IMR-90 (cell line): ENCODE results near the gene GFOD2. TPM values are rescaled to one million over a fixed set of nuclear protein-coding genes. Genes with fewer than 3 reads are reported as not detected.

Experiments
- ATAC-seq: fragments of 200-7000 bp; cut with Tn5 transposase; 2 replicates; pipeline ENCODE4 v1.9.1; 2020; ENCODE audit warnings: low read depth, mild to moderate bottlenecking, moderate library complexity
- BruUV-seq: library from RNA; stranded (reverse); fragments of 400-500 nt; replicated peaks from 2 replicates; lab custom pipeline; 2021; lab: Mats Ljungman, UMichigan
- CTCF ChIA-PET: fragments of 300-600 bp; formaldehyde crosslinking; extraction: SDS; loops from one replicate; lab custom pipeline; 2021; ENCODE audit warnings: antibody characterized with exemption; lab: Yijun Ruan, JAX
- POLR2A ChIA-PET: fragments of 300-600 bp; sonication (Branson Sonifier 250); formaldehyde crosslinking; loops from one replicate; lab custom pipeline; 2022; ENCODE audit warnings: antibody characterized with exemption; ENCODE audit not compliant: unreplicated experiment; lab: Charles Lee
- DNase-seq: peaks from one replicate; pipeline ENCODE4 v3.0.0; 2013
- H2AFZ ChIP-seq: replicated peaks from 2 replicates; pipeline ENCODE3; 2013; ENCODE audit warnings: low read length, mild to moderate bottlenecking; ENCODE audit not compliant: poor library complexity
- H2AK5ac ChIP-seq: 2 replicates; pipeline ENCODE4 v1.6.1; 2013; ENCODE audit warnings: low read depth, low read length, inconsistent platforms
- H2AK9ac ChIP-seq: replicated peaks from 2 replicates; pipeline ENCODE3; 2013; ENCODE audit warnings: mild to moderate bottlenecking, low read depth, low read length, moderate library complexity; ENCODE audit not compliant: poor library complexity
- H2BK120ac ChIP-seq: 2 replicates; pipeline ENCODE4 v1.6.1; 2013; ENCODE audit warnings: low read depth, low read length, inconsistent platforms
- H2BK15ac ChIP-seq: 3 replicates; pipeline ENCODE4 v1.6.1; 2013; ENCODE audit warnings: low read depth, low read length, inconsistent platforms
- H2BK20ac ChIP-seq: 2 replicates; pipeline ENCODE4 v1.6.1; 2013; ENCODE audit warnings: low read depth, mild to moderate bottlenecking, inconsistent platforms, low read length, moderate library complexity
- H2BK5ac ChIP-seq: 2 replicates; pipeline ENCODE4 v1.6.1; 2013; ENCODE audit warnings: mild to moderate bottlenecking, low read depth, low read length, inconsistent platforms; ENCODE audit not compliant: poor library complexity, severe bottlenecking
- H3K14ac ChIP-seq: replicated peaks from 2 replicates; pipeline ENCODE4 v1.6.1; 2013; ENCODE audit warnings: low read depth, low read length, inconsistent platforms
- H3K18ac ChIP-seq: 2 replicates; pipeline ENCODE4 v1.6.1; 2013; ENCODE audit warnings: low read depth, low read length, control low read depth
- H3K23ac ChIP-seq: 2 replicates; pipeline ENCODE4 v1.6.1; 2013; ENCODE audit warnings: low read depth, low read length, inconsistent platforms
- H3K27ac ChIP-seq: 2 replicates; pipeline ENCODE4 v1.5.1; 2013; ENCODE audit warnings: mild to moderate bottlenecking, control low read depth, low read length; ENCODE audit not compliant: insufficient read depth
- H3K27me3 ChIP-seq: 2 replicates; pipeline ENCODE4 v1.6.1; 2013; ENCODE audit warnings: low read length; ENCODE audit not compliant: control insufficient read depth, insufficient read depth
- H3K36me3 ChIP-seq: 2 replicates; pipeline ENCODE4 v1.6.1; 2013; ENCODE audit warnings: low read length, mixed read lengths; ENCODE audit not compliant: control insufficient read depth, insufficient read depth
- H3K4ac ChIP-seq: 2 replicates; pipeline ENCODE4 v1.6.1; 2013; ENCODE audit warnings: low read depth, low read length, inconsistent platforms
- H3K4me1 ChIP-seq: 2 replicates; pipeline ENCODE4 v1.6.1; 2013; ENCODE audit warnings: low read length, mixed read lengths; ENCODE audit not compliant: control insufficient read depth, insufficient read depth
- H3K4me2 ChIP-seq: 2 replicates; pipeline ENCODE4 v1.6.1; 2013; ENCODE audit warnings: low read depth, mild to moderate bottlenecking, control low read depth, low read length, moderate library complexity
- H3K4me3 ChIP-seq: 2 replicates; pipeline ENCODE4 v1.5.1; 2013; ENCODE audit warnings: low read depth, mild to moderate bottlenecking, control low read depth, low read length, moderate library complexity; ENCODE audit not compliant: insufficient read depth
- H3K56ac ChIP-seq: 2 replicates; pipeline ENCODE4 v1.6.1; 2013; ENCODE audit warnings: low read length, inconsistent platforms; ENCODE audit not compliant: insufficient read depth; ENCODE audit errors: extremely low read depth
- H3K79me1 ChIP-seq, 2 experiments: 2 replicates each; pipeline ENCODE4 v1.6.1; 2013; ENCODE audit warnings: low read length in 2 of 2, inconsistent platforms in 1 of 2, low read depth in 1 of 2
- H3K9ac ChIP-seq: 2 replicates; pipeline ENCODE4 v1.6.1; 2013; ENCODE audit warnings: low read depth, low read length, control low read depth
- H3K9me1 ChIP-seq: 2 replicates; pipeline ENCODE4 v1.6.1; 2013; ENCODE audit warnings: low read length, inconsistent platforms; ENCODE audit not compliant: insufficient read depth
- H3K9me3 ChIP-seq: 2 replicates; pipeline ENCODE4 v1.6.1; 2013; ENCODE audit warnings: low read length; ENCODE audit not compliant: control insufficient read depth, insufficient read depth
- H4K20me1 ChIP-seq: 2 replicates; pipeline ENCODE4 v1.6.1; 2013; ENCODE audit warnings: low read length, inconsistent platforms; ENCODE audit not compliant: insufficient read depth
- H4K5ac ChIP-seq: 2 replicates; pipeline ENCODE4 v1.6.1; 2013; ENCODE audit warnings: mild to moderate bottlenecking, low read depth, low read length, control low read depth
- H4K8ac ChIP-seq, 2 experiments: 2 replicates each; pipeline ENCODE4 v1.6.1; 2013; ENCODE audit warnings: low read depth in 2 of 2, low read length in 2 of 2, control low read depth in 1 of 2, inconsistent platforms in 1 of 2
- H4K91ac ChIP-seq: 2 replicates; pipeline ENCODE4 v1.6.1; 2013; ENCODE audit warnings: low read depth, low read length, inconsistent platforms; ENCODE audit not compliant: insufficient read depth
- CEBPB ChIP-seq: IDR thresholded peaks from 2 replicates; pipeline ENCODE4 v1.6.1; 2012; ENCODE audit warnings: low read depth, low read length, improper control_type of control experiment
- CHD1 ChIP-seq: IDR thresholded peaks from 2 replicates; pipeline ENCODE4 v1.6.1; 2012; ENCODE audit warnings: low read depth, low read length, improper control_type of control experiment
- ELK1 ChIP-seq: fragments of 150-350 bp; IDR thresholded peaks from 2 replicates; pipeline ENCODE4 v1.6.1; 2016; ENCODE audit warnings: low read depth, mild to moderate bottlenecking, low read length, moderate library complexity, borderline replicate concordance
- MAFK ChIP-seq: IDR thresholded peaks from 2 replicates; pipeline ENCODE4 v1.6.1; 2012; ENCODE audit warnings: low read depth, low read length, improper control_type of control experiment
- MXI1 ChIP-seq: IDR thresholded peaks from 2 replicates; pipeline ENCODE4 v1.6.1; 2012; ENCODE audit warnings: low read depth, mild to moderate bottlenecking, low read length, moderate library complexity, borderline replicate concordance
- NFE2L2 ChIP-seq: fragments of 150-350 bp; IDR thresholded peaks from 2 replicates; pipeline ENCODE4 v1.6.1; 2016; ENCODE audit warnings: low read depth, mild to moderate bottlenecking, low read length
- POLR2A ChIP-seq: IDR thresholded peaks from 2 replicates; pipeline ENCODE4 v1.6.1; 2012; ENCODE audit warnings: mild to moderate bottlenecking, low read depth, low read length
- WGBS, 2 experiments: methylation state at CpG; one replicate each; pipeline versions ENCODE4 v1.1.5 to v1.1.7; 2013; ENCODE audit warnings: missing lambda C conversion rate in 2 of 2; ENCODE audit not compliant: insufficient read length in 1 of 2; ENCODE audit errors: extremely low coverage in 2 of 2; 5-methylcytosine and 5-hydroxymethylcytosine counted together
- dilution Hi-C: fragments of 300-500 bp; cut with HindIII; formaldehyde crosslinking; loops from one replicate; pipeline ENCODE4 v1.14.3; 2018; ENCODE audit warnings: low sequenced_read_pairs; ENCODE audit not compliant: unreplicated experiment
- in situ Hi-C: fragments of 300-500 bp; cut with MboI; formaldehyde crosslinking; loops from 3 replicates; pipeline ENCODE4 v1.14.3; 2019; ENCODE audit warnings: low sequenced_read_pairs, inconsistent platforms, mixed read lengths
- intact Hi-C: fragments of 100-400 bp; cut with micrococcal nuclease; formaldehyde crosslinking; loops from 2 replicates; pipeline ENCODE4 v1.10.0; 2022
- polyA plus RNA-seq, 3 experiments: library from polyadenylated mRNA; depleted of rRNA; stranded (reverse); fragments of >200 nt; gene quantifications; 2 replicates each; pipeline ENCODE4 v1.2.3, GENCODE V29; 2012; ENCODE audit warnings: low replicate concordance in 1 of 3
- total RNA-seq: library from RNA; depleted of rRNA; stranded (reverse); fragments of >200 nt; gene quantifications from 2 replicates; pipeline ENCODE4 v1.2.3, GENCODE V29; 2012

GFOD2 gene
- total and polyA plus RNA-seq, 2 of the 4 experiments (the other 2 are of a cell fraction), result 12.3 to 18.1 TPM

DNA sequence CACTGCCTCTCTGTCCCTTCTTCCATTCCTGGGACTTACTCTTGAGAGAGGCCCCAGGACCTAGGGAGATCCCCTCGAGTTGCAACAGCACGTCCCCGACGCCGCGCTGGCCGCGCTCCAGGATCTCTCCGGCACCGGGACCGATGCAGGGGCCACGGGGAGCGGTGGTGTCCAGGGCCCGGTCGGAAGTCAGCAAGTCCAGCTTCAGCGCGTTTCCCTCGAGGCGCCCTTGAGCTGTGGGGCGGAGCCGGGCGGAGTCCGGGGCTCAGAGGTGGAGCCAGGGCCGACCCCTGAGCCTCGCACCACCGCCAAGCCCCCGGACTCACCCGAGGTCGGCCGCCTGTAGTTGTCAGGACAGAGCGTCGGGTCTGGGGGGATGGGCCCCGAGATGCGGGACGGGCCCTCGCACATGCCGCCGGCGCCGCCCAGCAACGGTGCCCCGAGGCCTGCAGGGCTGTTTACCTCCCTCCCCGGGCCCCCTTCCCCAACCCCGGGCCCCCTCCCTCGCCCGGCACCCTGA, 53.0 kb downstream of the GFOD2 start:
- CTCF ChIA-PET, result interaction anchor here (1.5 kb wide), 1 partner anchor 145 kb away, joined by 9 read pairs; no protein-coding TSS in a partner anchor
- Histone ChIP-seq H3K56ac (no peak overlapping the region), H3K9me3 (no peaks in the 10 kb centered on the region), H2BK5ac (no peak overlapping the region), H3K4me1 (peaks cover 12% of the 10 kb centered on the region), H3K4me3 (peak overlapping the region; percentile 95), H3K27ac (peak overlapping the region; percentile 42; the same call in 1 of the 2 replicates), H3K36me3 (peaks cover 2% of the 10 kb centered on the region; the same call in 1 of the 2 replicates), H3K4me2 (peak overlapping the region; percentile 54), H4K20me1 (0 out of 2 replicates have a peak, but pooled peaks cover 2% of the 10 kb centered on the region), H4K5ac (no peak overlapping the region), H3K4ac (no peak overlapping the region), H3K9ac (peak overlapping the region; percentile 5; the same call in 1 of the 2 replicates), H2AFZ (peak overlapping the region; percentile 96), H2AK5ac (no peak overlapping the region), H3K79me1 (peaks cover 4 to 12% of the 10 kb centered on the region in 2 experiments; a peak in 3 of 4 replicates), H2BK15ac (no peak overlapping the region), H4K91ac (no peak overlapping the region), H3K27me3 (no peaks in the 10 kb centered on the region), H2BK120ac (no peak overlapping the region), H3K23ac (no peak overlapping the region), H3K18ac (no peak overlapping the region), H3K14ac (no peak overlapping the region), H2BK20ac (no peak overlapping the region), H2AK9ac (peak overlapping the region; percentile 83), H4K8ac (peak overlapping the region in 1 of 2 experiments; percentile 48; a peak in 1 of 4 replicates), H3K9me1 (no peaks in the 10 kb centered on the region)
- 6% methylated on average over 32 of the region's 46 CpGs; no CpG with 5 or more reads in 1 of the 2 experiments for WGBS, 2 experiments
- POLR2A ChIA-PET, result no interaction called here
- in situ Hi-C loops, result loop anchor here (10.0 kb wide), 1 partner anchor 141 kb away; the partner anchor contains the start of gene RIPOR1
- BruUV-seq, result no TSS peak
- ATAC-seq (peak; percentile 12), DNase-seq (no peak)
- dilution Hi-C loops, result no loop called here
- intact Hi-C loops, result no loop called here
- TF ChIP-seq POLR2A (no peak), MXI1 (no peak), NFE2L2 (no peak), CEBPB (no peak), CHD1 (no peak), MAFK (no peak), ELK1 (no peak)
